ENCODE measurements around the gene WDR27.

Gene WDR27

GRCh38 chr6:169632841-169633240 lies 69.0 kb downstream of the WDR27 start:
- TF ChIP-seq FOXP2 (optimal IDR thresholded peaks at IDR 0.05; ENCODE audit: borderline replicate concordance, extremely low read depth, extremely low read length, insufficient read depth) (no peak), SIN3A (IDR thresholded peaks at IDR 0.05; ENCODE audit: borderline replicate concordance, insufficient read depth, low read length) (no peak), POLR2AphosphoS5 (IDR thresholded peaks at IDR 0.05; ENCODE audit: low read depth, low read length) (no peak), TAF1 (IDR thresholded peaks at IDR 0.05; ENCODE audit: borderline replicate concordance, insufficient read depth, low read length) (no peak)
- TF ChIP-seq, protein P1, sequence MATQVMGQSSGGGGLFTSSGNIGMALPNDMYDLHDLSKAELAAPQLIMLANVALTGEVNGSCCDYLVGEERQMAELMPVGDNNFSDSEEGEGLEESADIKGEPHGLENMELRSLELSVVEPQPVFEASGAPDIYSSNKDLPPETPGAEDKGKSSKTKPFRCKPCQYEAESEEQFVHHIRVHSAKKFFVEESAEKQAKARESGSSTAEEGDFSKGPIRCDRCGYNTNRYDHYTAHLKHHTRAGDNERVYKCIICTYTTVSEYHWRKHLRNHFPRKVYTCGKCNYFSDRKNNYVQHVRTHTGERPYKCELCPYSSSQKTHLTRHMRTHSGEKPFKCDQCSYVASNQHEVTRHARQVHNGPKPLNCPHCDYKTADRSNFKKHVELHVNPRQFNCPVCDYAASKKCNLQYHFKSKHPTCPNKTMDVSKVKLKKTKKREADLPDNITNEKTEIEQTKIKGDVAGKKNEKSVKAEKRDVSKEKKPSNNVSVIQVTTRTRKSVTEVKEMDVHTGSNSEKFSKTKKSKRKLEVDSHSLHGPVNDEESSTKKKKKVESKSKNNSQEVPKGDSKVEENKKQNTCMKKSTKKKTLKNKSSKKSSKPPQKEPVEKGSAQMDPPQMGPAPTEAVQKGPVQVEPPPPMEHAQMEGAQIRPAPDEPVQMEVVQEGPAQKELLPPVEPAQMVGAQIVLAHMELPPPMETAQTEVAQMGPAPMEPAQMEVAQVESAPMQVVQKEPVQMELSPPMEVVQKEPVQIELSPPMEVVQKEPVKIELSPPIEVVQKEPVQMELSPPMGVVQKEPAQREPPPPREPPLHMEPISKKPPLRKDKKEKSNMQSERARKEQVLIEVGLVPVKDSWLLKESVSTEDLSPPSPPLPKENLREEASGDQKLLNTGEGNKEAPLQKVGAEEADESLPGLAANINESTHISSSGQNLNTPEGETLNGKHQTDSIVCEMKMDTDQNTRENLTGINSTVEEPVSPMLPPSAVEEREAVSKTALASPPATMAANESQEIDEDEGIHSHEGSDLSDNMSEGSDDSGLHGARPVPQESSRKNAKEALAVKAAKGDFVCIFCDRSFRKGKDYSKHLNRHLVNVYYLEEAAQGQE (IDR thresholded peaks at IDR 0.05; ENCODE audit: insufficient read depth in 1 of 2, low read depth in 2 of 2, low read length in 2 of 2): no peak

GRCh38 chr6:169629256-169629655 lies 72.6 kb downstream of the WDR27 start:
- TF ChIP-seq, protein P1 (IDR thresholded peaks at IDR 0.05; ENCODE audit: insufficient read depth in 1 of 2, low read depth in 2 of 2, low read length in 2 of 2): no peak
- TF ChIP-seq SIN3A (IDR thresholded peaks at IDR 0.05; ENCODE audit: borderline replicate concordance, insufficient read depth, low read length) (no peak), FOXP2 (optimal IDR thresholded peaks at IDR 0.05; ENCODE audit: borderline replicate concordance, extremely low read depth, extremely low read length, insufficient read depth) (no peak), TAF1 (IDR thresholded peaks at IDR 0.05; ENCODE audit: borderline replicate concordance, insufficient read depth, low read length) (no peak), POLR2AphosphoS5 (IDR thresholded peaks at IDR 0.05; ENCODE audit: low read depth, low read length) (no peak)

- TF ChIP-seq SIN3A (IDR thresholded peaks at IDR 0.05; ENCODE audit: borderline replicate concordance, insufficient read depth, low read length) (no peak), POLR2AphosphoS5 (IDR thresholded peaks at IDR 0.05; ENCODE audit: low read depth, low read length) (no peak), TAF1 (IDR thresholded peaks at IDR 0.05; ENCODE audit: borderline replicate concordance, insufficient read depth, low read length) (no peak), FOXP2 (optimal IDR thresholded peaks at IDR 0.05; ENCODE audit: borderline replicate concordance, extremely low read depth, extremely low read length, insufficient read depth) (no peak)
- TF ChIP-seq, protein P1 (IDR thresholded peaks at IDR 0.05; ENCODE audit: insufficient read depth in 1 of 2, low read depth in 2 of 2, low read length in 2 of 2): no peak
These were observed 73.9 kb downstream of the WDR27 start for GRCh38 chr6:169627736-169628607.

DNA sequence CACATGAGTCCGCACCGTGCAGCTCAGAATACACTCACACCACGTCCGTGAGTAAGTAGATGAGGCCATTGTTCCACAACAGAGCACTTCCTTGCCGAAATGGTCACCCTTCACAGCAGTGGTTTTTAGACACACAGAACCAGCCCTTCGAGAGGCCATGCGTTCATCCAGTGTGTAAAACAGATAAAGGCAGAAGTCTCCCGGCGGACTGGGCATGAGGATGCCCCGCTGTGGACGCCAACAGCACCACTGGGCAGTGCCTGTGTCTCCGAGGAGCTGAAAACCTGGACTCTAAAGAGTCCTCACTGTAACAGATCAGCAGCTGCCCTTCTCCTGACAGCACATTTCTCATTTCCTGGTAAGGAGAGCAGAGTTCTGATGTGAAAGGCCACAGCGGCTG lies 75.2 kb downstream of the WDR27 start:
- no peak for TF ChIP-seq POLR2AphosphoS5 (IDR thresholded peaks at IDR 0.05; ENCODE audit: low read depth, low read length)
- no peak for TF ChIP-seq FOXP2 (optimal IDR thresholded peaks at IDR 0.05; ENCODE audit: borderline replicate concordance, extremely low read depth, extremely low read length, insufficient read depth)
- no peak for TF ChIP-seq SIN3A (IDR thresholded peaks at IDR 0.05; ENCODE audit: borderline replicate concordance, insufficient read depth, low read length)
- TF ChIP-seq, protein P1 (IDR thresholded peaks at IDR 0.05; ENCODE audit: insufficient read depth in 1 of 2, low read depth in 2 of 2, low read length in 2 of 2): no peak
- no peak for TF ChIP-seq TAF1 (IDR thresholded peaks at IDR 0.05; ENCODE audit: borderline replicate concordance, insufficient read depth, low read length)
